GM18861 (cell line): ENCODE measurements around the gene CARS2.
"Not testable (repeated sequence)": the region's sequence is repeated elsewhere in the genome, so short reads cannot be mapped to it uniquely, and the experiment has no call there.

Experiments
- ATAC-seq: cut with Tn5 transposase; IDR thresholded peaks from one replicate; pipeline ENCODE4 v1.9.1; 2021; ENCODE audit not compliant: unreplicated experiment

CARS2 gene, protein sequence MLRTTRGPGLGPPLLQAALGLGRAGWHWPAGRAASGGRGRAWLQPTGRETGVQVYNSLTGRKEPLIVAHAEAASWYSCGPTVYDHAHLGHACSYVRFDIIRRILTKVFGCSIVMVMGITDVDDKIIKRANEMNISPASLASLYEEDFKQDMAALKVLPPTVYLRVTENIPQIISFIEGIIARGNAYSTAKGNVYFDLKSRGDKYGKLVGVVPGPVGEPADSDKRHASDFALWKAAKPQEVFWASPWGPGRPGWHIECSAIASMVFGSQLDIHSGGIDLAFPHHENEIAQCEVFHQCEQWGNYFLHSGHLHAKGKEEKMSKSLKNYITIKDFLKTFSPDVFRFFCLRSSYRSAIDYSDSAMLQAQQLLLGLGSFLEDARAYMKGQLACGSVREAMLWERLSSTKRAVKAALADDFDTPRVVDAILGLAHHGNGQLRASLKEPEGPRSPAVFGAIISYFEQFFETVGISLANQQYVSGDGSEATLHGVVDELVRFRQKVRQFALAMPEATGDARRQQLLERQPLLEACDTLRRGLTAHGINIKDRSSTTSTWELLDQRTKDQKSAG

DNA sequence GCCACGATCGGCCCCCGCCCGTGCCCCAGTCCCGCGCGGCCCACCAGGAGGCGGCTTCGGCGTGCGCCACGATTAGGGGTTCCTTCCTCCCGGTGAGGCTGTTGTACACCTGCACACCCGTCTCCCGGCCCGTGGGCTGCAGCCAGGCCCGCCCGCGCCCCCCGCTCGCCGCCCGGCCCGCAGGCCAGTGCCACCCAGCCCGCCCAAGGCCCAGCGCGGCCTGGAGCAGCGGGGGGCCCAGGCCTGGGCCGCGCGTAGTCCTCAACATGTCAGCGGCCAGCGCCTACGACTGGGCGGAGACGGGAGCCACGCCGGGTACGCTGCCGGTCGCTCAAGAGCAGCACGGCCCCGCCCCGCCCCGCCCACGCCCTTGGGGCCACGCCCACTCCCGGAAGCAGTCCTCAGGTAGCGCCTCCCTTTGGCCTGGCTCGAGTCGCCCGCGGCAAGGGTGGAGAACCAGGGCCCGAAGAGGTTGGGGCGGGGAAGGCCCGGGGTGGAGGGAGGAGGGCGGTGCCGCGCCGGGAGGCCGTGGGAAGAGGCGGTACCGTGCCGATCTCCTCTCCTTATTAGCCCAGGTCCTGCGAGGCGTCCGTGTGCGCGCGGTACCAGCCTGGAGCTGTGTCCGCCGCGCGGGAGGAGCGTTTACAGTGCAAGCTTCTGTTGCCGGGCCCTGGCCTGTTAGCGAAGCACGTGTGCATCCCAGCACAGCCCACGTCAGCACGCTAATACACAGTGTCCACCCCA, at the start of gene CARS2:
TSS of gene CARS2 (minus strand) at position 291 of the 744 bp plus-strand sequence. CDS start at position 268, 23 bp downstream.
- ATAC-seq = peak; percentile 83

DNA sequence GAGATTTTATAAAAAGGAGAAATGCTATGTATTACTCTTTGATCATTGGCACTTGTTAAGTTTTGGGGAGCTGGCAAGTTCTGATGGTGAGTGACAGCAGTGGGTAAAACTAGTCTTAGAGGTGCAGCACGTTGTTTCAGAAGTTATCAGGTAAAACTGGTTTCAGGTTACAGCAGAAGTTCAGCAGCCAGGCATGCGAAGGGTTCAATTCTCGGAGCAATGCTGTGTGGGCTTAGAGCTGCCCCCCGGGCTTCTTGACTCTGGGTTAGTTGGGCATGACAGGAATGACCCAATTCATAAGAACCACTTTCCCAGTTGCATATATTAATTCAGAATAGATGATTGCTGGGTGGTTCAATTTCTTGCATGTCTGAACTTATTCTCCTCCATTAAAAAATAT, 42.4 kb upstream of the CARS2 start:
- no peak for ATAC-seq

DNA sequence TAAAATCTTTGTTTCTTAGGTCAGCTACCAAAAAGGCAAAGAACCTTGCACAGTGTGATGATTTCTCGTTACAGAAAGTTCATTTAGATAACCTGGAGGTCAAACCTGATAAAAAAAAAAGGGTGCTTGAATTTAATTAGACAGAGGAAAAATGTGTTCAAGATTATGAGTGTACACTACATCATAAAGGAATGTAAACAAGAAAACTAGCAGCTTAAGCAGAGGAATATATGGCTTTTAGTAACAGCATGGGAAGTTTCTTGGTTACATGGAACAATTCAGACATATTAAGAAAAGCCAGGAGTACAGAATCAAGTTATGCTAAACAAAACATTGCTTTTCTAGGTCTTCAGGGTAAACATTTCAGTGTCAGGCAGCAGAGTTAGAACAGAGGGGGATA, 40.5 kb upstream of the CARS2 start:
- no peak for ATAC-seq

DNA sequence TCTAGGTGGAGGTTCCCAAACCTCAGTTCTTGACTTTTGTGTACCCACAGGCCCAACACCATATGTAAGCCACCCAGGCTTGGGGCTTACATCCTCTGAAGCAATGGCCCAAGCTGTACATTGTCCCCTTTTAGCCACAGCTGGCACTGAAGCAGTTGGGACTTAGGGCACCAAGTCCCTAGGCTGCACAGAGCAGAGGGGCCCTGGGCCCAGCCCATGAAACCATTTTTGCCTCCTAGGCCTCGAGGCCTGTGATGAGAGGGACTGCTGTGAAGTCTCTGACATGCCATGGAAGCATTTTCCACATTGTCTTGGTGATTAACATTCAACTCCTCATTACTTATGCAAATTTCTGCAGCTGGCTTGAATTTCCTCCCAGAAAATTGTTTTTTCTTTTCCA, 37.8 kb upstream of the CARS2 start:
- no peak for ATAC-seq

DNA sequence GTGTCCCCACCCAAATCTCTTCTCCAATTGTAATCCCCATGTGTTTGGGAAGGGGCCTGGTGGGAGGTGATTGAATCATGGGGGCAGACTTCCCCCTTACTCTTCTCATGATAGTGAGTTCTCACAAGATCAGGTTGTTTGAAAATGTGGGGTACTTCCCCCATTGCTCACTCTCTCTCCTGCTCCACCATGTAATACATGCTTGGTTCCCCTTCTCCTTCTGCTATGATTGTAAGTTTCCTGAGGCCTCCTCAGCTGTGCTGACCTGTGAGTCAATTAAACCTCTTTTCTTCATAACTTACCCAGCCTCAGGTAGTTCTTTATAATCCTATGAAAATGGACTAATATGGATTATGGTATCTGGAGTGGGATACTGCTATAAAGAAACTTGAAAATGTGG, 31.6 kb upstream of the CARS2 start:
- no peak for ATAC-seq

DNA sequence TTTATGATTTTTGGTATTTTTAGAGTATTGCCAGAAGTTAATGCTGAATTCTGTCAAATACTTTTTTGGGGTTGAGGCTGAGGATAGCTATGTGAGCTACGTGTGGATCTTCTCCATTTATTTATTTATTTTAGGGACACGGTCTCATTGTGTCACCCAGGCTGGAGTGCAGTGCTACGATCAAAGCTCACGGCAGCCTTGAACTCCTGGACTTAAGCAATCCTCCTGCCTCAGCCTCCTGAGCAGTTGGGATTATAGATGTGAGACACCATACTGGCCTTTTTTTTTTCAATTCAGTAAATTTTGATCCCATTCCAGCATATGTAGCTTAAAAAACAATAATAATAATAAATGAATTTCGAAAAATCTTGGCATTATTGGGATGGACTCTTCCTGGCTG, 28.6 kb upstream of the CARS2 start:
- no peak for ATAC-seq

DNA sequence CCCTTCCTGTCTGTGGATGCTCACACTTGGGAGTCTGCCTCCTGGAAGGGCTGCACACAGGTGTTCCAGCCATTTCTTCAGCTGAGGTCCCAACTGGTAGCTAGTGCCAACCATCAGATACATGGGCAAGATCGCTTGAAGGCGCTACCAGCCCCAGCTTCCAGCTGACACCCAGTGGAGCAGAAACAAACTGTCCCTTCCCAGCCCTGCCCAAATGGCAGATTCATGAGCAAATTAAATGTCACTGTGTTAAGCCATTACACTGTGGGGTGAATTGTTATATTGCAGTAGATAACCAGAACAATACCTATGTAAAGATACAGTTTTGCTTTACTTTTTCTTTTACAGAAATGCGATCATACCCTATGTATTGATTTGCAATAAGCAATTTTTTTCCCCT, 25.2 kb upstream of the CARS2 start:
- ATAC-seq = no peak

DNA sequence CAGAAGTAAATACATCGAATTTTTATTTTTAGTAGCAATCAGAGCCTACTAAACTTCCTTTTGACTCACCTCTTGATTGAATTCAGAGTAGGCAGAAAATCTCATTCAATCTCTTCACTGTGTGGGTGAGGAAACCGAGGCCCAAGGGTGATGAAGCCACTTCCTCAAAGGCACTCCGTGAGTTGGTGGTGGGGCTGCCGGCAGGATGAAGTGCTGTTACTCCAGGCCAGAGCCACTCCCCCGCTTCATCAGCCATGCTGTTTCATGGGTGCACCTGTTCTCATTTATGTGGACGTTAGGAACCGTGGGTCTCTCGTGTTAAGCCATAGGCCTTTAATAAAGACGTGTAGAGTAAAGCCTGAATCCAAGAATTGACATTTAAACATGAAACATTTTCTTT, 20.8 kb upstream of the CARS2 start:
- no peak for ATAC-seq

DNA sequence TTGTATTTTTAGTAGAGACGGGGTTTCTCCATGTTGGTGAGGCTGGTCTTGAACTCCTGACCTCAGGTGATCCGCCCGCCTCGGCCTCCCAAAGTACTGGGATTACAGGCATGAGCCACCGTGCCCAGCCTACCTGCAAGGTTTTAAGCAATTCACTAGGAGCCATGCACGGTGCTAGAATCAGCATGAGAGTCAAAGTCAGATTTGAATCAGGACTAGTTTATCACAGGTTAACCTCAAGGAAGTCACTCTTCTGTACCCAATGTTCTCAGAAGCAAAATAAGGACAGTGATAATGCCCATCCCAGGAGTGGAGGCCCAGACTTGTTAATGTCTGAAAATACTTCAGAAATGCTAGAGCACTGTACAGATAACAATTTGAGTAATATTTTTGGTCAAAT, 20.2 kb upstream of the CARS2 start:
- ATAC-seq = not testable (repeated sequence)

DNA sequence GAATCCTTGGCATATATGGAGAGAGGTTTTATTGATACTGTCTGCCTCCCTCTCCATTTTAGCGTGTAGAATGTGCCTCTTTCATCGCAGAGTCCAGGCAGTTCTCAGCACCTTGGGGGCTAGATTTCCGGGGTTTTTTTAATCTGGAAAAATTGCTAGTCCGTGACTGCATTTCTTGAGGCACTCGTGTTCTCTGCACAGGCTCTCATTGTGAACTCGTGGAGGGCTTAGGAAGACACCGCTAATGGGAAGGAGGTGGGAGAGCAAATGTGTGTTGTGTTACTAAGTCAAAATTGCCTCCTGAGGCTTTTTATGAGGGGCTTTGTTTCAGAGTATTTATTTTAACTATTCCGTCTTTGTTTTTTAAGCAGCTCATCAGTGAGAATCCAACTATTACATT, 17.7 kb upstream of the CARS2 start:
- ATAC-seq = no peak

DNA sequence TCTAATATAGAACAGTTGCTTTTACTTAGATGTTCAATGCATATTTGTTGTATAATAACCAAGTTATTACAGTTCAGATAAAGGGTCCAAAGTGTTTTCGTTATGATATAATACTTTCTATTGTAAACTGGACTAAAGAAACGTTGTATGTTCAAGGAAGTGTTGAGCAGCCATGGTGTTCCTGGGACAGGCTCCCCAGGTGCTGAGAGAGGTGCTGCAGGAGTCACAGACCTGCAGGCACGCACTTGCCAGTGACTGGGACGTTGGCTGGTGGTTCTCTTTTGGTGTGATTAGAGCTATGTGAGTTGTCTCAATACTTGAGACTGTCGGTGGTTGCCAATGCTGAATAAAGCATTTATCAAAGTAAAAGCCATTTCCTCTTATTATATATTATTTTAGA, 17.1 kb upstream of the CARS2 start:
- ATAC-seq = no peak

DNA sequence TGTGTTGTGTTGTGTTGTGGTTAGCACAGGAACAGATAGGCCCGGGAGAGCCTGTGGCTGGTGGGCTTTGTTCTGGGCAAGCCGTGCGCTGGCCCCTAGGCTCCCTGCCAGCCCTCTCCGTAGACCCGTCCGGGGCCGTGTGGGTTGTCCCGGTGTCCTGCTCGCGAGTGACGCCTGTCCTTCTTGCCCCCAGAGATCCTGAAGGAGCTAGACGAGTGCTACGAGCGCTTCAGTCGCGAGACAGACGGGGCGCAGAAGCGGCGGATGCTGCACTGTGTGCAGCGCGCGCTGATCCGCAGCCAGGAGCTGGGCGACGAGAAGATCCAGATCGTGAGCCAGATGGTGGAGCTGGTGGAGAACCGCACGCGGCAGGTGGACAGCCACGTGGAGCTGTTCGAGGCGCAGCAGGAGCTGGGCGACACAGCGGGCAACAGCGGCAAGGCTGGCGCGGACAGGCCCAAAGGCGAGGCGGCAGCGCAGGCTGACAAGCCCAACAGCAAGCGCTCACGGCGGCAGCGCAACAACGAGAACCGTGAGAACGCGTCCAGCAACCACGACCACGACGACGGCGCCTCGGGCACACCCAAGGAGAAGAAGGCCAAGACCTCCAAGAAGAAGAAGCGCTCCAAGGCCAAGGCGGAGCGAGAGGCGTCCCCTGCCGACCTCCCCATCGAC, 13.3 kb upstream of the CARS2 start:
- ATAC-seq = no peak

DNA sequence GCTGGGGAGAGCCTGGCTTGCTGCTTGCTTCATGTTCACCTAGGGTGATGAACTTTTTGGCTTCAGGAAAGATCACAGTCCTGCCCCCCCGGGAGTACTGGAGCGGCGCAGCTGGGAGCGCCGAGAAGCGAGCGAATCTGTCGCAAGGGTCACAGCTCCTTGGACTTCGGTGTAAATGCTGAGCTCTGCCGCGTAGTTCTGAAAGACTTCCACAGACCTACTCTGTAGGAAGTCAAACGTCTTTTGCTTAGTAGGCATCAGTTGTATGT, 10.3 kb upstream of the CARS2 start:
- ATAC-seq = no peak

DNA sequence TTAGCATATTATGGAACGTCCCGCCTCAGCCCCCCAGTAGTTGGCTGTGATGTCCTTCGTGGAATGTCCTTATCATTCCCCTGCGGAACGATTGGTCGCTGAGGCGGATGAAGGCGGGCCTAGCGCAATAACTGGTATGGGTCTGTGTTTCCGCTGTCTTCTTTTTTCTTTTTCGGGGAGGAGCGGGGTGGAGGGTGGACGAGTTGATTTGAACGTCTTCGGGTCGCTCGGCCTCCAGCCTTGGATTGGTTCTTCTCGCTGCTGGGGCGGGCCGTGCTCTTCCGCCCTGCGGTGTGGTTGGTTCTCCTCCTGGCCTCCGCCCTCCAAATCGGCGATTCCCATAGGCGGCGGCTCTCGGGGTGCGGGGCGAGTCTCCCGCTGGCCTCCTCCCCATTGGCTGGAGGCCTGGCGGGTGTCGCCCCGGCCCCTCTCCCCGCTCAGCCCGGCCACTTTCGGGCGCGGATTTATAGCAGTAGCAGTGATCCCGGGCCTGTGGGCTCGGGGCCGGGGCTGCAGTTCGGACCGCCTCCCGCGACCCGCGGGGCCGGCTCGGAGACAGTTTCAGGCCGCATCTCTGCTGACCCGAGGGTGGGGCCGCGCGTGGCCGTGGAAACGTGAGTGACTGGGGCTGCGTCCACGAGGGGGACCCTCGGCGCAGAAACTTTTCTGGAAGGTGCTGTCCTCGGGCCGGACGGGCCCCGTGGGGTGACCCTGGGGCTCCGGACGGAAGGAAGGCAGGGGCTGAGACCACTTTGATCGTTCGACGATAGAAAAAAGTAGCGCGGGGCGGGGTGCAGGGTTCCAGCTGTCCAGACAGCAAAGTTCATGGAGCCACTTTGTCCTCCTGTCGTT, 9.7 kb upstream of the CARS2 start:
- ATAC-seq = peak; percentile 48

DNA sequence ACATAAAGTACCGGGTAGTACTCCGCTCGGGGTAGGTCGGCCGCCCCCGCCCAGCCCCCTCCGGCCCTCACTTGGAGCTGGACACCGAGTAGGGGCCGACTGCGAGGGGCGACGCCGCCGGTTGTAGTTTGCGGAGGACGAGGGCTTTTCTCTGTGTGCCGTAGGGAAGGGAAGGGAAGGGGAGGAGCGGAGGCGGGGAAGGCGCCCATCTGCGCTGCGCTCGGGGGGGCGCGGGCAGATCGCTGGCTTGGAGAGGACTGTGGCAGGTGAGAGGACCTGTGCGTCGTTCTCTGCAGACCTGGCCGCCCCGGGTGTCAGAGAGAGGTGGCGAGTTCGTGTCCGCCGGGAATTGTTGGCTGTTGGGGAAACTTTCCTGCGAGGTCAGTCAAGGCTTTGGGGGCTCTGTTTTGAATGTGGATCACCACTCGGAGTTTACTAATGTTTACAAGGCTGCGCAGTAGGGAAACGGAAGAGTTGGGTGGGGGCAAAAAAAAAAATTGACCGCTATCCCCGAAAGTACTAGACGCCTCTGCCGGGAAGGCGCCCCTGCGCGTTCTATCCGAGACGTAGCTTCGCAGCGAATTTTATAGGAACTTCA, 9.0 kb upstream of the CARS2 start:
- ATAC-seq = no peak

DNA sequence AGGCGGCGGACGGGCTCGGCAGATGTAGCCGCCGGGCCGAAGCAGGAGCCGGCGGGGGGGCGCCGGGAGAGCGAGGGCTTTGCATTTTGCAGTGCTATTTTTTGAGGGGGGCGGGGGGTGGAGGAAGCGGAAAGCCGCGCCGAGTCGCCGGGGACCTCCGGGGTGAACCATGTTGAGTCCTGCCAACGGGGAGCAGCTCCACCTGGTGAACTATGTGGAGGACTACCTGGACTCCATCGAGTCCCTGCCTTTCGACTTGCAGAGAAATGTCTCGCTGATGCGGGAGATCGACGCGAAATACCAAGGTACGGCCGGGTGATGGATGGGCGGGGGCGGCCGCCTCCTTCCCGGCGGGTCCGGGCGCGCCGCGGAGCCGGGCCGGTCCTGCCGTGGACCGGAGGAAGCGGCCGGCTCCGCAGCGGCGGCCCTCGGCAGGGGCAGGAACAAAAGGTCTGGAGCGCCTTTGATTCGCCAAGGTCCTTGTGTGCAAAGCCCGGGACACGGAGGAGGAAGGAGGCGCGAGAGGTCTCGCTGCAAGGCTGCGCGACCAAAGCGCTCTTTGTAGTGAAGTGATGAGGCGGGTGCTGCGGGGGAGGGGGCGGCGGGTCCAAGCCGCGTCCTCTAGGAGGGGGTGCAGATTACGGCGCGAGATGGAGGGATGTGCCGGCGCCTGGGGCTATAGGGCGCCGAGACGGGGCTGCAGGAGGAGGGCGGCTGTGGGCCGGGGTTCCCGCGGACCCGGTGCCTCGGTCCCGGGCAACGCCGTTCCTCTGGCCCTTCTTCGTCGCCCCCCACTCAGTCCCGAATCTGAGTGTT, 8.3 kb upstream of the CARS2 start:
- ATAC-seq = no peak

DNA sequence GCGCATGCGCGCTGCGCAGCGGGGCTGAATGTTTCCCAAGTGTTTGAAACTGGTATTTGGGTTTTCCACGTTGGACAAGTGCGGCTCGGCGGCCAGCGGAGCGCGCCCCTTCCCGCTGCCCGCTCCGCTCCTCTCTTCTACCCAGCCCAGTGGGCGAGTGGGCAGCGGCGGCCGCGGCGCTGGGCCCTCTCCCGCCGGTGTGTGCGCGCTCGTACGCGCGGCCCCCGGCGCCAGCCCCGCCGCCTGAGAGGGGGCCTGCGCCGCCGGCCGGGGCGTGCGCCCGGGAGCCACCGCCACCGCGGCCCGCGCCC, 7.7 kb upstream of the CARS2 start, which contains the start of gene ING1:
TSS of gene ING1 (plus strand) at position 59 of the 311 bp plus-strand sequence. CDS start 450 bp downstream, outside the sequence.
- ATAC-seq = no peak

DNA sequence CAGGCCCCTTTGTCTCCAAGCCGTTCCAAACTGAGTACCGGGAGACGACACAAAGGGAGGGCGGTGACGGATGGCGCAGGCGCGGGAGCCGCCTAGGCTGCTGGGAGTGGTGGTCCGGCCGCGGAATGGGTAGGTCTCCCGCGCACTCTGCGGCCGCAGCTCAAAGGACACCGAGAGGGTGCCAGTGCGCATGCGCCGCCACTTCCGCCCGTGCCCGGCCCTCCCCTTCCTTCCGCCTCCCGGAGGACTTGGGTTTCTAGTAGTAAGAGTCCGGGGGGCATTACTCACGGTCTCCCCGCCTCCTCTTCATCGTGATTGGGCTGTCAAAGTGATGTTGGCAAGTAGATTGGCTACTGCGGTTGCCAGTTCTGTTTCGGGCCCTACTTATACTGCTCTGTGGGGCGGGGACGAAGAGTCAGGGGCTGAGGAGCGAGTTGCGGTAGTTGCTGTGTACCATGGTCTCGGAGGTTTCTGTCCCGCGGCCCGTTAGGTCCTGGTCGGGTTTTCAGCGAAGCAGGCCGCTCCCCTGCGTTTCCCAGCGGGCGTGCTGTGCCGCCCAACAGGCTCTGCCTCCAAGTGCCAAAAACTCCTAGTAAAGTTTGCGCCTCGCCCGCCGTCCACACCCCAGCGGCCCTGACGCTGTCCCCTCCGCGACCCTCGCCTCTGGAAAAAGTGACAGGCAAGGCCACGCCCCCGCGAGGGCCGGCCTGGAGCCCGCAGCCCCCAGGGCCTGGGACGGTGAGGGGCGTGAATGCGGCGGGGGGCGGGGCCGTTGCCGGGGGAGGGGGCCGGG, 7.1 kb upstream of the CARS2 start:
- peak; percentile 42 for ATAC-seq
